K562 (cell line): Measurements from ENCODE around the gene SLC38A8. TPM values are rescaled to one million over a fixed set of nuclear protein-coding genes. Genes with fewer than 3 reads are reported as not detected.

Source experiments
- ATAC-seq: fragments of 200-7000 bp; cut with Tn5 transposase; 3 replicates; pipeline ENCODE4 v1.9.1; 2020; ENCODE audit warnings: moderate library complexity
- BruUV-seq: library from RNA; stranded (reverse); fragments of 400-500 nt; replicated peaks from 2 replicates; lab custom pipeline; 2021; lab: Mats Ljungman, UMichigan
- CTCF ChIA-PET: fragments of 300-600 bp; formaldehyde crosslinking; extraction: SDS; loops from one replicate; lab custom pipeline; 2021; ENCODE audit warnings: low intra/inter-chr PET ratio; lab: Yijun Ruan, JAX
- POLR2A ChIA-PET: fragments of 300-600, 350-650 bp; sonication (Branson Sonifier 250); formaldehyde crosslinking; extraction: SDS; loops from one replicate; lab custom pipeline; 2021; ENCODE audit warnings: antibody characterized with exemption, inconsistent platforms; lab: Yijun Ruan, JAX
- DNase-seq, 4 experiments: peaks; one replicate each; pipeline versions ENCODE4 v3.0.0 to v3.0.0-alpha.2; 2011 to 2018; ENCODE audit warnings: low spot score in 3 of 4, mixed read lengths in 3 of 4; ENCODE audit errors: extremely low read depth in 1 of 4
- FAIRE-seq: peaks from 2 replicates; lab custom pipeline; 2011; peaks lifted over from hg19 to GRCh38; lab: Jason Lieb, UNC
- H2AFZ ChIP-seq: 2 replicates; pipeline ENCODE4 v1.6.0; 2011; ENCODE audit warnings: low read depth, low read length, control low read depth, inconsistent platforms
- H3K27ac ChIP-seq: fragments of 200-600 bp; 3 replicates; pipeline ENCODE4 v1.8.0; 2011; ENCODE audit warnings: low read depth, mild to moderate bottlenecking, control low read depth, inconsistent platforms, low read length, moderate library complexity, mixed read lengths; ENCODE audit errors: extremely low read depth
- H3K27me3 ChIP-seq, 2 experiments: fragments of 300-600 bp in 1 of 2; 2 replicates in 1 of 2; 3 replicates in 1 of 2; pipeline versions ENCODE4 v1.6.0 to v1.8.0; 2011; ENCODE audit warnings: inconsistent platforms in 2 of 2, low read length in 2 of 2, mild to moderate bottlenecking in 1 of 2, mixed read lengths in 1 of 2, moderate library complexity in 1 of 2; ENCODE audit not compliant: control insufficient read depth in 2 of 2, insufficient read depth in 2 of 2
- H3K36me3 ChIP-seq: fragments of 300-600 bp; 3 replicates; pipeline ENCODE4 v1.8.0; 2011; ENCODE audit warnings: mild to moderate bottlenecking, low read length, inconsistent platforms; ENCODE audit not compliant: control insufficient read depth, insufficient read depth
- H3K4me1 ChIP-seq, 2 experiments: fragments of 200-600 bp in 1 of 2; replicated peaks in 1 of 2; 2 replicates in 1 of 2; 3 replicates in 1 of 2; pipeline versions ENCODE4 v1.5.1 to v1.8.0; 2011; ENCODE audit warnings: inconsistent platforms in 2 of 2, low read length in 2 of 2, mild to moderate bottlenecking in 1 of 2, mixed read lengths in 1 of 2, moderate library complexity in 1 of 2; ENCODE audit not compliant: control insufficient read depth in 2 of 2, insufficient read depth in 2 of 2
- H3K4me2 ChIP-seq: 2 replicates; pipeline ENCODE4 v1.6.1; 2011; ENCODE audit warnings: low read length, control low read depth, inconsistent platforms, mixed read lengths; ENCODE audit not compliant: insufficient read depth
- H3K4me3 ChIP-seq: fragments of 200-600 bp; sonication (generic), shearing (Covaris generic); 2 replicates; pipeline ENCODE4 v1.5.1; 2016; ENCODE audit warnings: control low read depth, inconsistent platforms
- H3K79me2 ChIP-seq: fragments of 200-600 bp; 3 replicates; pipeline ENCODE4 v1.8.0; 2011; ENCODE audit warnings: low read length, inconsistent platforms; ENCODE audit not compliant: control insufficient read depth, insufficient read depth
- H3K9ac ChIP-seq, 2 experiments: 2 replicates each; pipeline versions ENCODE4 v1.6.0 to v1.6.1; 2011; ENCODE audit warnings: low read depth in 2 of 2, low read length in 2 of 2, control low read depth in 1 of 2, inconsistent platforms in 1 of 2, mild to moderate bottlenecking in 1 of 2, mixed read lengths in 1 of 2; ENCODE audit not compliant: insufficient read depth in 1 of 2
- H3K9me1 ChIP-seq: one replicate; pipeline ENCODE4 v1.6.0; 2011; ENCODE audit warnings: inconsistent platforms, mild to moderate bottlenecking, low read length, moderate library complexity; ENCODE audit not compliant: control insufficient read depth, insufficient read depth
- H3K9me3 ChIP-seq: replicated peaks from 2 replicates; pipeline ENCODE4 v1.5.1; 2011; ENCODE audit warnings: low read depth, low read length, inconsistent platforms; ENCODE audit not compliant: control insufficient read depth, insufficient read depth
- H4K20me1 ChIP-seq: replicated peaks from 2 replicates; pipeline ENCODE4 v1.6.1; 2011; ENCODE audit warnings: low read length, inconsistent platforms, mixed read lengths; ENCODE audit not compliant: control insufficient read depth, insufficient read depth
- E2F4 ChIP-seq: sonication (generic); formaldehyde crosslinking; IDR thresholded peaks from 2 replicates; pipeline ENCODE4 v1.8.0; 2022; ENCODE audit warnings: mild to moderate bottlenecking, low read depth, missing genetic modification reagents
- MAFG ChIP-seq: fragments of 450-650 bp; conservative IDR thresholded peaks from 2 replicates; pipeline ENCODE4 v1.6.1; 2016; ENCODE audit warnings: missing genetic modification characterization, missing compliant biosample characterization
- NFYB ChIP-seq: IDR thresholded peaks from 2 replicates; pipeline ENCODE4 v1.6.1; 2011; ENCODE audit warnings: mild to moderate bottlenecking, moderate library complexity; ENCODE audit not compliant: insufficient read length; ENCODE audit errors: extremely low read depth
- PHB ChIP-seq: fragments of 250-450 bp; sonication (Bioruptor Pico); IDR thresholded peaks from 2 replicates; pipeline ENCODE4 v1.5.0; 2021
- PHB2 ChIP-seq: fragments of 450-650 bp; IDR thresholded peaks from 2 replicates; pipeline ENCODE4 v1.6.1; 2017; ENCODE audit warnings: low read depth
- STAG1 ChIP-seq: sonication (generic); formaldehyde crosslinking; IDR thresholded peaks from 2 replicates; pipeline ENCODE4 v1.5.0; 2020; ENCODE audit warnings: missing genetic modification reagents, borderline replicate concordance
- USF1 ChIP-seq: sonication (generic); formaldehyde crosslinking; IDR thresholded peaks from 2 replicates; pipeline ENCODE4 v1.9.0; 2022; ENCODE audit warnings: mild to moderate bottlenecking, missing genetic modification reagents
- ZNF124 ChIP-seq: sonication (generic); formaldehyde crosslinking; IDR thresholded peaks from 2 replicates; pipeline ENCODE4 v1.8.1; 2022; ENCODE audit warnings: missing genetic modification reagents
- WGBS: fragments of 100-300 bp; shearing (Covaris generic); methylation state at CpG from one replicate; pipeline ENCODE4 v1.1.6; 2016; ENCODE audit warnings: low coverage, mixed read lengths; ENCODE audit not compliant: insufficient coverage; ENCODE audit errors: missing lambda C conversion rate; 5-methylcytosine and 5-hydroxymethylcytosine counted together
- in situ Hi-C: fragments of 300-500 bp; cut with MboI; formaldehyde crosslinking; loops from 4 replicates; pipeline ENCODE4 v1.15.0; 2018; ENCODE audit warnings: inconsistent platforms, mixed read lengths
- intact Hi-C: fragments of 100-400 bp; cut with micrococcal nuclease; formaldehyde crosslinking; loops from 2 replicates; pipeline ENCODE4 v1.14.2; 2022
- polyA plus RNA-seq, 8 experiments: library from polyadenylated mRNA; depleted of rRNA in 4 of 8; stranded (reverse) in 5 of 8; unstranded in 3 of 8; fragments of >200 nt; fragmentation: Nextera tagmentation in 2 of 8; fragmentation: Illumina TruSeq in 1 of 8; extraction: Ambion mirVana in 2 of 8; extraction: Trizol in 1 of 8; gene quantifications; 2 replicates each; pipeline versions ENCODE4 v1.2.1 to v1.2.3, GENCODE V29; 2011 to 2014; ENCODE audit warnings: inconsistent platforms in 1 of 8, missing spikeins in 1 of 8
- total RNA-seq, 7 experiments: library from RNA; depleted of rRNA in 6 of 7; stranded (reverse); fragments of >200 nt in 6 of 7; fragmentation: Illumina TruSeq in 2 of 7; extraction: Trizol in 2 of 7; gene quantifications; 2 replicates each; pipeline versions ENCODE4 v1.2.1 to v1.2.3, GENCODE V29; 2011 to 2021; ENCODE audit warnings: low replicate concordance in 1 of 7

Gene SLC38A8
- total and polyA plus RNA-seq, 9 of the 15 experiments (the other 6 are each of a cell fraction or from before 2014, with no cell fraction given) = 0.28 TPM; not detected in 8

- in situ Hi-C loops = no loop called here
- intact Hi-C loops = no loop called here
- H2AFZ ChIP-seq = no peak overlapping the region
- ATAC-seq (no peak), FAIRE-seq (no peak), DNase-seq (no peak)
- no peak for TF ChIP-seq ZNF124 (CRISPR knock-in tag)
- H3K4me2 ChIP-seq = no peak overlapping the region
- no peaks in the 10 kb centered on the region for H3K9me1 ChIP-seq
- CTCF ChIA-PET = no interaction called here
- no peak overlapping the region for H3K9ac ChIP-seq
- H3K27ac ChIP-seq = no peak overlapping the region
- POLR2A ChIA-PET = interaction anchor here (0.6 to 0.9 kb wide), 2 partner anchors 10 to 119 kb away, joined by 3 read pairs; no protein-coding TSS in a partner anchor
- 16% methylated on average over 10 of the region's 11 CpGs for WGBS
- BruUV-seq = no TSS peak
- no peaks in the 10 kb centered on the region for H3K9me3 ChIP-seq
- H3K4me3 ChIP-seq = no peak overlapping the region
- H3K79me2 ChIP-seq = no peaks in the 10 kb centered on the region
- H4K20me1 ChIP-seq = no peaks in the 10 kb centered on the region
- peaks cover 0 to 2% of the 10 kb centered on the region in 2 experiments; a peak in 2 of 5 replicates for H3K4me1 ChIP-seq
- H3K36me3 ChIP-seq = no peaks in the 10 kb centered on the region
- peaks cover 63 to 77% of the 10 kb centered on the region in 2 experiments for H3K27me3 ChIP-seq
These were observed 52.1 kb downstream of the SLC38A8 start for GRCh38 chr16:83990492-83990891.

- CTCF ChIA-PET = interaction anchor here (0.6 kb wide), 1 partner anchor 209 kb away, joined by 3 read pairs; no protein-coding TSS in a partner anchor
- TF ChIP-seq PHB2 (no peak), NFYB (no peak), STAG1 (no peak), MAFG (tag) (no peak), PHB (CRISPR knock-in tag) (no peak), USF1 (CRISPR knock-in tag) (no peak), E2F4 (CRISPR knock-in tag) (no peak)
These were observed 53.3 kb downstream of the SLC38A8 start for GRCh38 chr16:83989300-83989699.

More at GRCh38 chr16:83989300-83989699, 53.3 kb downstream of the SLC38A8 start:
- no TSS peak for BruUV-seq
- DNase-seq (no peak), FAIRE-seq (no peak), ATAC-seq (no peak)
- peaks cover 0 to 2% of the 10 kb centered on the region in 2 experiments; a peak in 2 of 5 replicates for H3K4me1 ChIP-seq
- no peaks in the 10 kb centered on the region for H3K79me2 ChIP-seq
- in situ Hi-C loops (no loop called here), intact Hi-C loops (no loop called here)
- H3K4me2 ChIP-seq = no peak overlapping the region
- H3K9me3 ChIP-seq = no peaks in the 10 kb centered on the region
- 0% methylated on average over 8 of the region's 8 CpGs for WGBS
- H3K9me1 ChIP-seq = no peaks in the 10 kb centered on the region
- no peaks in the 10 kb centered on the region for H4K20me1 ChIP-seq
- H3K36me3 ChIP-seq = no peaks in the 10 kb centered on the region
- POLR2A ChIA-PET = interaction anchor here (0.6 to 2.0 kb wide), 3 partner anchors 11 to 505 kb away, joined by 4 to 6 read pairs (median 4); no protein-coding TSS in a partner anchor
- no peak overlapping the region for H2AFZ ChIP-seq
- peaks cover 56 to 68% of the 10 kb centered on the region in 2 experiments for H3K27me3 ChIP-seq
- no peak overlapping the region for H3K9ac ChIP-seq
- no peak overlapping the region for H3K4me3 ChIP-seq
- H3K27ac ChIP-seq = no peak overlapping the region
